WERI-Rb-1 (cell line): ENCODE results near the gene XPNPEP2.
A peak's percentile ranks its signal among the peaks of the same experiment; 100 is the strongest.

ENCODE experiments used
- DNase-seq: peaks from one replicate; pipeline ENCODE4 v3.0.0-alpha.2; 2020
- H3K27ac ChIP-seq: fragments of 250-450 bp; sonication (Bioruptor Pico); 2 replicates; pipeline ENCODE4 v1.5.1; 2020; ENCODE audit warnings: mild to moderate bottlenecking, moderate library complexity
- H3K27me3 ChIP-seq: fragments of 250-450 bp; sonication (Bioruptor Pico); 2 replicates; pipeline ENCODE4 v1.5.1; 2021; ENCODE audit warnings: mild to moderate bottlenecking, low read depth, moderate library complexity; ENCODE audit not compliant: insufficient read depth, severe bottlenecking
- H3K36me3 ChIP-seq: fragments of 250-450 bp; sonication (Bioruptor Pico); 2 replicates; pipeline ENCODE4 v1.5.1; 2020; ENCODE audit warnings: mild to moderate bottlenecking, moderate library complexity
- H3K4me3 ChIP-seq: 2 replicates; pipeline ENCODE4 v1.5.1; 2011; ENCODE audit warnings: low read depth, mild to moderate bottlenecking, control low read depth, low read length
- H3K9me3 ChIP-seq: fragments of 250-450 bp; sonication (Bioruptor Pico); 2 replicates; pipeline ENCODE4 v1.5.1; 2021; ENCODE audit warnings: mild to moderate bottlenecking, moderate library complexity; ENCODE audit not compliant: severe bottlenecking
- CTCF ChIP-seq: IDR thresholded peaks from 2 replicates; pipeline ENCODE4 v1.5.1; 2011; ENCODE audit warnings: low read depth, mild to moderate bottlenecking, control low read depth, inconsistent platforms, low read length

XPNPEP2 gene

GRCh38 chrX:129721414-129721813 is 17.4 kb upstream of the XPNPEP2 start:
- H3K27ac ChIP-seq = no peak overlapping the region
- TF ChIP-seq CTCF = no peak
- H3K36me3 ChIP-seq = no peaks in the 10 kb centered on the region
- H3K4me3 ChIP-seq = no peak overlapping the region
- H3K9me3 ChIP-seq = no peaks in the 10 kb centered on the region
- no peaks in the 10 kb centered on the region for H3K27me3 ChIP-seq
- no peak for DNase-seq

- Histone ChIP-seq H3K27me3 (no peaks in the 10 kb centered on the region), H3K9me3 (no peaks in the 10 kb centered on the region), H3K36me3 (no peaks in the 10 kb centered on the region), H3K4me3 (no peak overlapping the region), H3K27ac (no peak overlapping the region)
- no peak for TF ChIP-seq CTCF
- no peak for DNase-seq
These were observed 16.9 kb upstream of the XPNPEP2 start for GRCh38 chrX:129721870-129722269.

GRCh38 chrX:129723511-129723910 is 15.3 kb upstream of the XPNPEP2 start:
- no peak for DNase-seq
- Histone ChIP-seq H3K36me3 (no peaks in the 10 kb centered on the region), H3K4me3 (no peak overlapping the region), H3K9me3 (no peaks in the 10 kb centered on the region), H3K27me3 (peaks cover under 1% of the 10 kb centered on the region), H3K27ac (no peak overlapping the region)
- TF ChIP-seq CTCF = no peak

- Histone ChIP-seq H3K27me3 (peaks cover 3% of the 10 kb centered on the region), H3K9me3 (no peaks in the 10 kb centered on the region), H3K27ac (no peak overlapping the region), H3K4me3 (no peak overlapping the region), H3K36me3 (no peaks in the 10 kb centered on the region)
- no peak for TF ChIP-seq CTCF
- no peak for DNase-seq
These were observed 14.0 kb upstream of the XPNPEP2 start for GRCh38 chrX:129724754-129725153.

- Histone ChIP-seq H3K36me3 (no peaks in the 10 kb centered on the region), H3K27me3 (peaks cover 3% of the 10 kb centered on the region), H3K27ac (no peak overlapping the region), H3K9me3 (no peaks in the 10 kb centered on the region), H3K4me3 (no peak overlapping the region)
- peak; percentile 48 for DNase-seq
- TF ChIP-seq CTCF = peak; percentile 72
These were observed 12.3 kb upstream of the XPNPEP2 start for GRCh38 chrX:129726307-129727111.

GRCh38 chrX:129728061-129728460 is 10.7 kb upstream of the XPNPEP2 start:
- Histone ChIP-seq H3K27ac (no peak overlapping the region), H3K27me3 (peaks cover 3% of the 10 kb centered on the region), H3K36me3 (no peaks in the 10 kb centered on the region), H3K4me3 (no peak overlapping the region), H3K9me3 (no peaks in the 10 kb centered on the region)
- DNase-seq = no peak
- TF ChIP-seq CTCF = no peak
